OCI-LY7 (cell line): Measurements from ENCODE around the gene VIPR1. TPM values are rescaled to one million over a fixed set of nuclear protein-coding genes. Genes with fewer than 3 reads are reported as not detected.

Experiments used
- Bru-seq: library from RNA; stranded (reverse); fragments of 400-500 nt; gene quantifications from one replicate; lab custom pipeline; 2021; lab: Mats Ljungman, UMichigan
- BruChase-seq, 2 experiments: library from RNA; stranded (reverse); fragments of 400-500 nt; gene quantifications; one replicate each; lab custom pipeline; 2021; lab: Mats Ljungman, UMichigan
- BruUV-seq: library from RNA; stranded (reverse); fragments of 400-500 nt; replicated peaks from 2 replicates; lab custom pipeline; 2021; lab: Mats Ljungman, UMichigan
- CTCF ChIA-PET: fragments of 300-600 bp; sonication (Branson Sonifier 250); formaldehyde crosslinking; loops from one replicate; lab custom pipeline; 2022; ENCODE audit warnings: antibody characterized with exemption; ENCODE audit not compliant: unreplicated experiment; lab: Charles Lee
- POLR2A ChIA-PET: fragments of 300-600 bp; sonication (Branson Sonifier 250); formaldehyde crosslinking; loops from one replicate; lab custom pipeline; 2022; ENCODE audit warnings: antibody characterized with exemption; lab: Charles Lee
- DNase-seq: peaks from one replicate; pipeline ENCODE4 v3.0.0-alpha.2; 2015; ENCODE audit warnings: low spot score
- H2AFZ ChIP-seq: fragments of 200-600 bp; sonication (generic), shearing (Covaris generic); 2 replicates; pipeline ENCODE4 v1.6.1; 2014; ENCODE audit warnings: mild to moderate bottlenecking, antibody characterized with exemption, low read length, moderate library complexity
- H3K27ac ChIP-seq: fragments of 200-600 bp; sonication (generic); 2 replicates; pipeline ENCODE4 v1.5.1; 2014; ENCODE audit warnings: mixed run types, low read depth, mild to moderate bottlenecking, moderate library complexity, low read length, inconsistent platforms; ENCODE audit not compliant: poor library complexity, severe bottlenecking
- H3K36me3 ChIP-seq: fragments of 200-600 bp; sonication (generic); 2 replicates; pipeline ENCODE4 v1.6.1; 2014; ENCODE audit warnings: mild to moderate bottlenecking, antibody characterized with exemption, low read length, moderate library complexity, mixed read lengths; ENCODE audit not compliant: insufficient read depth
- H3K4me1 ChIP-seq: fragments of 200-600 bp; sonication (generic); 2 replicates; pipeline ENCODE4 v1.5.1; 2014; ENCODE audit warnings: mild to moderate bottlenecking, low read length; ENCODE audit not compliant: insufficient read depth, poor library complexity, severe bottlenecking
- H3K4me2 ChIP-seq: fragments of 200-600 bp; sonication (generic); 2 replicates; pipeline ENCODE4 v1.6.1; 2014; ENCODE audit warnings: mild to moderate bottlenecking, low read length
- H3K4me3 ChIP-seq: fragments of 200-600 bp; sonication (generic); 2 replicates; pipeline ENCODE4 v1.5.1; 2014; ENCODE audit warnings: mild to moderate bottlenecking, low read depth, low read length; ENCODE audit not compliant: poor library complexity, severe bottlenecking
- H3K79me2 ChIP-seq: fragments of 200-600 bp; sonication (generic); 2 replicates; pipeline ENCODE4 v1.6.1; 2016; ENCODE audit warnings: low read depth, mild to moderate bottlenecking, low read length, moderate library complexity, mixed read lengths; ENCODE audit not compliant: insufficient read depth
- H3K9me2 ChIP-seq: fragments of 200-600 bp; sonication (generic); 2 replicates; pipeline ENCODE4 v1.6.1; 2016; ENCODE audit warnings: mild to moderate bottlenecking, low read length, mixed read lengths; ENCODE audit not compliant: insufficient read depth
- H3K9me3 ChIP-seq: fragments of 200-600 bp; sonication (generic); 2 replicates; pipeline ENCODE4 v1.6.1; 2014; ENCODE audit warnings: mild to moderate bottlenecking, mixed run types, low read length, mixed read lengths
- H4K20me1 ChIP-seq: fragments of 200-600 bp; sonication (generic); 2 replicates; pipeline ENCODE4 v1.6.1; 2014; ENCODE audit warnings: mild to moderate bottlenecking, antibody characterized with exemption, low read length, moderate library complexity, mixed read lengths; ENCODE audit not compliant: insufficient read depth
- CTCF ChIP-seq: fragments of 200-600 bp; sonication (generic); conservative IDR thresholded peaks from 2 replicates; pipeline ENCODE4 v1.5.1; 2014; ENCODE audit warnings: mild to moderate bottlenecking, antibody characterized with exemption, low read length, moderate library complexity, mixed read lengths
- EZH2phosphoT487 ChIP-seq: fragments of 200-600 bp; sonication (generic); IDR thresholded peaks from 2 replicates; pipeline ENCODE4 v1.6.1; 2018; ENCODE audit warnings: low read depth, borderline replicate concordance, mild to moderate bottlenecking, mixed run types, antibody characterized with exemption, low read length, moderate library complexity, mixed read lengths
- intact Hi-C: fragments of 100-400 bp; cut with micrococcal nuclease; formaldehyde crosslinking; loops from one replicate; pipeline ENCODE4 v1.10.0; 2022; ENCODE audit not compliant: unreplicated experiment
- long read RNA-seq: library from polyadenylated mRNA; stranded (forward); transcript quantifications from one replicate; pipeline ENCODE4 v2.0.0, GENCODE V29; 2022
- total RNA-seq, 2 experiments: library from RNA; depleted of rRNA in 1 of 2; stranded (reverse); fragments of >200 nt in 1 of 2; shearing (Covaris generic) in 1 of 2; gene quantifications; 2 replicates each; pipeline ENCODE4 v1.2.3, GENCODE V29; 2014 to 2022

VIPR1 gene
- total RNA-seq (2014; rRNA removed; shearing (Covaris generic)) (0.21 TPM in 1 of 2 replicates, not detected in the other), total RNA-seq (2022) (not detected in 2 replicates), Bru-seq, nascent RNA (percentile 6 among the genes with signal in this experiment), BruChase-seq, experiment 1, labeled RNA remaining after a 6-hour chase (not detected), BruChase-seq, experiment 2, labeled RNA remaining after a 2-hour chase (percentile 11 among the genes with signal in this experiment)
- long read RNA-seq = 0 reads

- Histone ChIP-seq H3K4me2 (peak within 1 kb of the TSS; percentile 77), H3K27ac (no peak within 1 kb of the TSS), H3K79me2 (no peaks in the 10 kb centered on the region), H3K4me1 (peaks cover 15% of the 10 kb centered on the region), H3K36me3 (no peaks in the 10 kb centered on the region), H3K9me2 (no peaks in the 10 kb centered on the region), H4K20me1 (no peaks in the 10 kb centered on the region), H3K4me3 (peak within 1 kb of the TSS; percentile 63), H3K9me3 (no peaks in the 10 kb centered on the region), H2AFZ (peak within 1 kb of the TSS; percentile 48; the same call in 1 of the 2 replicates)
- intact Hi-C loops = loop anchor here (5.0 kb wide), 1 partner anchor 40 kb away; no protein-coding TSS in a partner anchor
- ChIA-PET POLR2A (interaction anchor here (1.0 to 1.2 kb wide), 2 partner anchors 15 to 211 kb away, joined by 3 read pairs; no protein-coding TSS in a partner anchor), CTCF (interaction anchor here (1.0 kb wide), 1 partner anchor 8 kb away, joined by 3 read pairs; no protein-coding TSS in a partner anchor)
- BruUV-seq = no TSS peak
- peak; percentile 79 for DNase-seq
- TF ChIP-seq CTCF (no peak), EZH2phosphoT487 (no peak)
Measured at GRCh38 chr3:42502429-42503250, at the start of gene VIPR1. Gene VIPR1, plus strand, starts transcription at chr3:42502643. Its CDS starts 93 bp downstream, at chr3:42502736.

GRCh38 chr3:42456211-42456610, 46.2 kb upstream of the VIPR1 start:
- Histone ChIP-seq H3K9me3 (no peaks in the 10 kb centered on the region), H4K20me1 (no peaks in the 10 kb centered on the region), H3K9me2 (no peaks in the 10 kb centered on the region), H3K27ac (no peak overlapping the region), H3K4me1 (peaks cover 2% of the 10 kb centered on the region), H3K36me3 (no peaks in the 10 kb centered on the region), H3K4me3 (no peak overlapping the region), H3K4me2 (no peak overlapping the region), H3K79me2 (no peaks in the 10 kb centered on the region), H2AFZ (no peak overlapping the region)
- no peak for DNase-seq
- TF ChIP-seq CTCF (no peak), EZH2phosphoT487 (no peak)
- CTCF ChIA-PET = no interaction called here
- intact Hi-C loops = no loop called here
- POLR2A ChIA-PET = no interaction called here
- no TSS peak for BruUV-seq
